Hepatocyte (in vitro differentiated cells): ENCODE data around the gene APC2. TPM values are rescaled to one million over a fixed set of nuclear protein-coding genes. Genes with fewer than 3 reads are reported as not detected.

Source experiments
- DNase-seq: peaks from one replicate; pipeline ENCODE4 v3.0.0-alpha.2; 2016; ENCODE audit warnings: low spot score
- H2AFZ ChIP-seq: fragments of 200-600 bp; sonication (generic); 2 replicates; pipeline ENCODE4 v1.6.0; 2016; ENCODE audit warnings: antibody characterized with exemption, mild to moderate bottlenecking
- H3K27ac ChIP-seq: fragments of 200-600 bp; sonication (generic); 2 replicates; pipeline ENCODE4 v1.5.1; 2016; ENCODE audit warnings: mild to moderate bottlenecking
- H3K27me3 ChIP-seq: fragments of 200-600 bp; sonication (generic); 2 replicates; pipeline ENCODE4 v1.6.1; 2016
- H3K36me3 ChIP-seq: fragments of 200-600 bp; sonication (generic); replicated peaks from 2 replicates; pipeline ENCODE4 v1.5.1; 2016; ENCODE audit warnings: low read depth; ENCODE audit not compliant: insufficient read depth
- H3K4me1 ChIP-seq: fragments of 200-600 bp; sonication (generic); 2 replicates; pipeline ENCODE4 v1.5.1; 2016; ENCODE audit warnings: mild to moderate bottlenecking, moderate library complexity; ENCODE audit not compliant: insufficient read depth
- H3K4me2 ChIP-seq: fragments of 200-600 bp; sonication (generic); 2 replicates; pipeline ENCODE4 v1.6.0; 2016
- H3K4me3 ChIP-seq: fragments of 200-600 bp; sonication (generic); 2 replicates; pipeline ENCODE4 v1.5.1; 2016; ENCODE audit warnings: mild to moderate bottlenecking
- H3K79me2 ChIP-seq: fragments of 200-600 bp; sonication (generic); 2 replicates; pipeline ENCODE4 v1.6.0; 2017; ENCODE audit warnings: mild to moderate bottlenecking
- H3K9me2 ChIP-seq: fragments of 200-600 bp; sonication (generic); replicated peaks from 2 replicates; pipeline ENCODE4 v1.6.0; 2017; ENCODE audit warnings: mild to moderate bottlenecking; ENCODE audit not compliant: insufficient read depth
- H3K9me3 ChIP-seq: fragments of 200-600 bp; sonication (generic); 2 replicates; pipeline ENCODE4 v1.5.1; 2016; ENCODE audit warnings: low read depth, mild to moderate bottlenecking
- H4K20me1 ChIP-seq: fragments of 200-600 bp; sonication (generic); 2 replicates; pipeline ENCODE4 v1.6.0; 2016; ENCODE audit warnings: mild to moderate bottlenecking; ENCODE audit not compliant: insufficient read depth, poor library complexity, severe bottlenecking
- CTCF ChIP-seq: fragments of 200-600 bp; sonication (generic); IDR thresholded peaks from 2 replicates; pipeline ENCODE4 v1.5.1; 2016; ENCODE audit warnings: antibody characterized with exemption, mild to moderate bottlenecking; ENCODE audit not compliant: poor library complexity
- EZH2 ChIP-seq: fragments of 200-600 bp; sonication (generic); IDR thresholded peaks from 2 replicates; pipeline ENCODE4 v1.6.1; 2016; ENCODE audit warnings: antibody characterized with exemption, mild to moderate bottlenecking, borderline replicate concordance
- EZH2phosphoT487 ChIP-seq: fragments of 200-600 bp; sonication (generic); IDR thresholded peaks from one replicate; pipeline ENCODE4 v1.6.1; 2018; ENCODE audit warnings: antibody characterized with exemption, mild to moderate bottlenecking, low read depth, moderate library complexity; ENCODE audit not compliant: unreplicated experiment, severe bottlenecking
- WGBS: methylation state at CpG from one replicate; pipeline ENCODE4 v1.1.6; 2016; ENCODE audit warnings: low lambda C conversion rate; ENCODE audit errors: missing lambda C conversion rate; 5-methylcytosine and 5-hydroxymethylcytosine counted together
- polyA plus RNA-seq: library from polyadenylated mRNA; unstranded; fragments of >200 nt; fragmentation: Nextera tagmentation; extraction: Ambion mirVana; gene quantifications from 2 replicates; pipeline ENCODE4 v1.2.1, GENCODE V29; 2016
- total RNA-seq: library from RNA; depleted of rRNA; stranded (reverse); fragments of >200 nt; gene quantifications from 2 replicates; pipeline ENCODE4 v1.2.3, GENCODE V29; 2014

The APC2 gene
- total RNA-seq (0.24 and 1.2 TPM in 2 replicates), polyA plus RNA-seq (0.36 and 0.40 TPM in 2 replicates)

- 28% methylated on average over 45 of the region's 74 CpGs for WGBS
- H2AFZ ChIP-seq, result no peak within 1 kb of the TSS
- DNase-seq, result peak; percentile 49
- no peak within 1 kb of the TSS for H3K27ac ChIP-seq
- peak within 1 kb of the TSS; percentile 49 for H3K4me2 ChIP-seq
- no peaks in the 10 kb centered on the region for H3K9me3 ChIP-seq
- peaks cover 9% of the 10 kb centered on the region for H3K4me1 ChIP-seq
- no peaks in the 10 kb centered on the region for H4K20me1 ChIP-seq
- no peak within 1 kb of the TSS for H3K4me3 ChIP-seq
- no peaks in the 10 kb centered on the region for H3K79me2 ChIP-seq
- no peak for TF ChIP-seq CTCF
- TF ChIP-seq EZH2, result peak; percentile 86
- TF ChIP-seq EZH2phosphoT487, result peak; percentile 72
- no peaks in the 10 kb centered on the region for H3K9me2 ChIP-seq
- H3K36me3 ChIP-seq, result no peaks in the 10 kb centered on the region
- H3K27me3 ChIP-seq, result peaks cover 81% of the 10 kb centered on the region
These were observed at the start of gene APC2 for GRCh38 chr19:1449467-1450442. Gene APC2 (plus strand): TSS chr19:1450121. CDS start chr19:1453002, 2,881 bp downstream.

- no peaks in the 10 kb centered on the region for H4K20me1 ChIP-seq
- H3K4me3 ChIP-seq, result peak overlapping the region; percentile 93
- no peaks in the 10 kb centered on the region for H3K79me2 ChIP-seq
- H3K4me2 ChIP-seq, result peak overlapping the region; percentile 99
- H3K36me3 ChIP-seq, result no peaks in the 10 kb centered on the region
- no peaks in the 10 kb centered on the region for H3K9me3 ChIP-seq
- no peaks in the 10 kb centered on the region for H3K27me3 ChIP-seq
- H3K4me1 ChIP-seq, result peaks cover 13% of the 10 kb centered on the region
- H3K27ac ChIP-seq, result peak overlapping the region; percentile 80
- 31% methylated on average over 36 of the region's 36 CpGs for WGBS
- no peaks in the 10 kb centered on the region for H3K9me2 ChIP-seq
- peak overlapping the region; percentile 89 for H2AFZ ChIP-seq
- no peak for TF ChIP-seq EZH2
- no peak for TF ChIP-seq CTCF
- TF ChIP-seq EZH2phosphoT487, result no peak
- DNase-seq, result peak; percentile 82
These were observed 49.4 kb upstream of the APC2 start for GRCh38 chr19:1400281-1401137.

GRCh38 chr19:1401138-1401888 is 48.6 kb upstream of the APC2 start, which contains the start of gene GAMT:
Gene GAMT (minus strand): TSS chr19:1401542. CDS start chr19:1401476, 66 bp downstream.
- no peaks in the 10 kb centered on the region for H3K36me3 ChIP-seq
- no peak for TF ChIP-seq EZH2phosphoT487
- TF ChIP-seq EZH2, result no peak
- TF ChIP-seq CTCF, result peak; percentile 50
- H2AFZ ChIP-seq, result peak within 1 kb of the TSS; percentile 89
- peak; percentile 81 for DNase-seq
- H3K4me1 ChIP-seq, result peaks cover 9% of the 10 kb centered on the region
- H3K27ac ChIP-seq, result peak within 1 kb of the TSS; percentile 80
- no peaks in the 10 kb centered on the region for H3K9me3 ChIP-seq
- H3K4me2 ChIP-seq, result peak within 1 kb of the TSS; percentile 99
- H3K4me3 ChIP-seq, result peak within 1 kb of the TSS; percentile 93
- no peaks in the 10 kb centered on the region for H3K27me3 ChIP-seq
- WGBS, result 3% methylated on average over 48 of the region's 87 CpGs
- H4K20me1 ChIP-seq, result no peaks in the 10 kb centered on the region
- no peaks in the 10 kb centered on the region for H3K79me2 ChIP-seq
- no peaks in the 10 kb centered on the region for H3K9me2 ChIP-seq
